GM18508 (cell line): ENCODE results near the gene TRIM40.
"Not testable (repeated sequence)": the region's sequence is repeated elsewhere in the genome, so short reads cannot be mapped to it uniquely, and the experiment has no call there.

ENCODE experiments used
- ATAC-seq: cut with Tn5 transposase; IDR thresholded peaks from one replicate; pipeline ENCODE4 v1.9.1; 2021; ENCODE audit warnings: moderate number of reproducible peaks; ENCODE audit not compliant: insufficient read depth, unreplicated experiment

Gene TRIM40

GRCh38 chr6:30113003-30113759 is 22.8 kb upstream of the TRIM40 start, which contains the start of gene TRIM31:
TSS of gene TRIM31 (minus strand) at chr6:30113090. CDS start at chr6:30112805, 285 bp downstream.
- no peak for ATAC-seq

GRCh38 chr6:30113841-30114240 is 22.1 kb upstream of the TRIM40 start:
- ATAC-seq: no peak

- no peak for ATAC-seq
Measured at GRCh38 chr6:30116724-30117123, 19.2 kb upstream of the TRIM40 start.

GRCh38 chr6:30118691-30119090 is 17.2 kb upstream of the TRIM40 start:
- not testable (repeated sequence) for ATAC-seq

GRCh38 chr6:30121446-30122366 is 14.2 kb upstream of the TRIM40 start:
- no peak for ATAC-seq

GRCh38 chr6:30122515-30122914 is 13.4 kb upstream of the TRIM40 start:
- ATAC-seq: no peak

- ATAC-seq: no peak
Measured at GRCh38 chr6:30127238-30128093, 8.5 kb upstream of the TRIM40 start.

GRCh38 chr6:30129265-30130178 is 6.4 kb upstream of the TRIM40 start:
- no peak for ATAC-seq

GRCh38 chr6:30130179-30130679 is 5.7 kb upstream of the TRIM40 start:
- ATAC-seq: no peak

GRCh38 chr6:30130887-30131862 is 4.8 kb upstream of the TRIM40 start:
- ATAC-seq: no peak

- no peak for ATAC-seq
Measured at GRCh38 chr6:30131947-30132497, 3.9 kb upstream of the TRIM40 start.

- ATAC-seq: no peak
Measured at GRCh38 chr6:30135147-30135546, 793 bp upstream of the TRIM40 start.

GRCh38 chr6:30136570-30137286 is 788 bp downstream of the TRIM40 start:
- ATAC-seq: no peak

GRCh38 chr6:30140240-30140639 is 4.3 kb downstream of the TRIM40 start:
- ATAC-seq: not testable (repeated sequence)

- ATAC-seq: no peak
Measured at GRCh38 chr6:30142665-30143064, 6.7 kb downstream of the TRIM40 start.

GRCh38 chr6:30143780-30144179 is 7.8 kb downstream of the TRIM40 start:
- ATAC-seq: no peak

- no peak for ATAC-seq
Measured at GRCh38 chr6:30144811-30145210, 8.9 kb downstream of the TRIM40 start.
